GM12873 (cell line): ENCODE results near the gene BMP5.

Experiments
- TF ChIP-seq, protein P1 (sequence below): IDR thresholded peaks from 2 replicates; pipeline ENCODE4 v1.5.1; 2012; ENCODE audit warnings: low read depth, mild to moderate bottlenecking, moderate library complexity, low read length, control low read depth; ENCODE audit not compliant: insufficient read depth; ENCODE audit errors: missing control alignments

Gene BMP5

GRCh38 chr6:55748880-55749279 is 126.5 kb downstream of the BMP5 start:
- TF ChIP-seq, protein P1, sequence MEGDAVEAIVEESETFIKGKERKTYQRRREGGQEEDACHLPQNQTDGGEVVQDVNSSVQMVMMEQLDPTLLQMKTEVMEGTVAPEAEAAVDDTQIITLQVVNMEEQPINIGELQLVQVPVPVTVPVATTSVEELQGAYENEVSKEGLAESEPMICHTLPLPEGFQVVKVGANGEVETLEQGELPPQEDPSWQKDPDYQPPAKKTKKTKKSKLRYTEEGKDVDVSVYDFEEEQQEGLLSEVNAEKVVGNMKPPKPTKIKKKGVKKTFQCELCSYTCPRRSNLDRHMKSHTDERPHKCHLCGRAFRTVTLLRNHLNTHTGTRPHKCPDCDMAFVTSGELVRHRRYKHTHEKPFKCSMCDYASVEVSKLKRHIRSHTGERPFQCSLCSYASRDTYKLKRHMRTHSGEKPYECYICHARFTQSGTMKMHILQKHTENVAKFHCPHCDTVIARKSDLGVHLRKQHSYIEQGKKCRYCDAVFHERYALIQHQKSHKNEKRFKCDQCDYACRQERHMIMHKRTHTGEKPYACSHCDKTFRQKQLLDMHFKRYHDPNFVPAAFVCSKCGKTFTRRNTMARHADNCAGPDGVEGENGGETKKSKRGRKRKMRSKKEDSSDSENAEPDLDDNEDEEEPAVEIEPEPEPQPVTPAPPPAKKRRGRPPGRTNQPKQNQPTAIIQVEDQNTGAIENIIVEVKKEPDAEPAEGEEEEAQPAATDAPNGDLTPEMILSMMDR, result no peak

GRCh38 chr6:55746473-55746872 is 128.9 kb downstream of the BMP5 start:
- TF ChIP-seq, protein P1, result no peak

DNA sequence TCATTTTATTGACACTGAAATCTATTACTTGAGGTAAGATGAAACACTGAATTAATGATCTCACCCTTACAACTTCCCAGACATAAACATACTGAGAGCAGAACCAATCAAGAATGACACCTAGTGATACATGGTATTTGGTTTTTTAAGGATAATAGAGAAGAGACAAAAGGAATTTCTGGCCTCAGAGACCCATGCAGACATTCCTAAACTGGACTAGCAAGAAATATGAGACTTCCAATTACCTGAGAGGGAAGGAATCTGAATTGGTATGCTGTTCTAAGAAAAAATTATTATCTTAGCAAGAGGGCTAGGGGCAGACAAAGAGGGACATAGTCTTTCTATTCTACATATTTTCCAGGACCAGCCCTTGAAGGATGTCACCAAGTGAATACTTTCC is 141.1 kb downstream of the BMP5 start:
- TF ChIP-seq, protein P1, result no peak

GRCh38 chr6:55729665-55730064 is 145.7 kb downstream of the BMP5 start:
- TF ChIP-seq, protein P1, result no peak

- TF ChIP-seq, protein P1, result no peak
These were observed 149.2 kb downstream of the BMP5 start for GRCh38 chr6:55726144-55726543.

DNA sequence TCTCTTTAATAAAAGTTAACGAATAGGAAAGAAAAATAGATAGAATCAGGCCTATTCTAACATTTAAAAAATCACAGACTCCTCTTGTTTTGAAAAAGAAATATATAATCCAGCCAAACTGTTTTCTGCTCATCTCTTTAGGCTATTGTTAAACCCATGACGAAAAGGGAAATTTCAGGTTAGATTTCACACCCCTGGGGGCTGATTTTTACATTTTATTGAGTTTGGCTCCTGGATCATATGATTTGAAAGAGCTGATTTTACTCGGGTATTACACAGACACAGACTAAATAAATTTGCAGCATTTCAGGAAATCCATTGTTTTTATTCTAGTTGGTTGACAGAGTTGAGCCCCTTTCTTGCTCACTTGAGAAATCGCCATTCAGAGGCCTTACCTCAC is 160.6 kb downstream of the BMP5 start:
- TF ChIP-seq, protein P1, result no peak

- TF ChIP-seq, protein P1, result no peak
These were observed 162.0 kb downstream of the BMP5 start for GRCh38 chr6:55713436-55713835.
